Parathyroid adenoma (tissue), 2 donors: ENCODE data around the gene CTPS1.

Experiments used
- H2AFZ ChIP-seq: fragments of 300-600 bp; sonication (generic); one replicate; pipeline ENCODE4 v1.7.0; 2017; ENCODE audit warnings: antibody characterized with exemption, mild to moderate bottlenecking
- H3K27ac ChIP-seq: fragments of 300-600 bp; sonication (generic); one replicate; pipeline ENCODE4 v1.7.0; 2017
- H3K27me3 ChIP-seq: fragments of 300-600 bp; sonication (generic); one replicate; pipeline ENCODE4 v1.7.0; 2017; ENCODE audit warnings: low read length; ENCODE audit not compliant: control insufficient read depth, insufficient read depth
- H3K36me3 ChIP-seq: fragments of 300-600 bp; sonication (generic); one replicate; pipeline ENCODE4 v1.7.0; 2017; ENCODE audit warnings: low read length; ENCODE audit not compliant: control insufficient read depth, insufficient read depth
- H3K4me1 ChIP-seq: fragments of 300-600 bp; sonication (generic); one replicate; pipeline ENCODE4 v1.7.0; 2017; ENCODE audit warnings: control low read depth
- H3K4me2 ChIP-seq: fragments of 300-600 bp; sonication (generic); one replicate; pipeline ENCODE4 v1.7.0; 2017; ENCODE audit warnings: low read length
- H3K4me3 ChIP-seq: fragments of 300-600 bp; sonication (generic); one replicate; pipeline ENCODE4 v1.7.0; 2017; ENCODE audit warnings: low read depth, low read length
- H3K79me2 ChIP-seq: fragments of 300-600 bp; sonication (generic); one replicate; pipeline ENCODE4 v1.7.0; 2017; ENCODE audit warnings: control low read depth
- H3K9ac ChIP-seq: fragments of 300-600 bp; sonication (generic); one replicate; pipeline ENCODE4 v1.7.0; 2017; ENCODE audit warnings: mild to moderate bottlenecking
- H3K9me3 ChIP-seq: fragments of 300-600 bp; sonication (generic); one replicate; pipeline ENCODE4 v1.7.0; 2017; ENCODE audit warnings: low read length; ENCODE audit not compliant: control insufficient read depth
- CTCF ChIP-seq: fragments of 300-600 bp; sonication (generic); IDR thresholded peaks from one replicate; pipeline ENCODE4 v1.7.0; 2017; ENCODE audit warnings: antibody characterized with exemption, mild to moderate bottlenecking
- donor health status: primary hyperparathyroidism.

Gene CTPS1, protein sequence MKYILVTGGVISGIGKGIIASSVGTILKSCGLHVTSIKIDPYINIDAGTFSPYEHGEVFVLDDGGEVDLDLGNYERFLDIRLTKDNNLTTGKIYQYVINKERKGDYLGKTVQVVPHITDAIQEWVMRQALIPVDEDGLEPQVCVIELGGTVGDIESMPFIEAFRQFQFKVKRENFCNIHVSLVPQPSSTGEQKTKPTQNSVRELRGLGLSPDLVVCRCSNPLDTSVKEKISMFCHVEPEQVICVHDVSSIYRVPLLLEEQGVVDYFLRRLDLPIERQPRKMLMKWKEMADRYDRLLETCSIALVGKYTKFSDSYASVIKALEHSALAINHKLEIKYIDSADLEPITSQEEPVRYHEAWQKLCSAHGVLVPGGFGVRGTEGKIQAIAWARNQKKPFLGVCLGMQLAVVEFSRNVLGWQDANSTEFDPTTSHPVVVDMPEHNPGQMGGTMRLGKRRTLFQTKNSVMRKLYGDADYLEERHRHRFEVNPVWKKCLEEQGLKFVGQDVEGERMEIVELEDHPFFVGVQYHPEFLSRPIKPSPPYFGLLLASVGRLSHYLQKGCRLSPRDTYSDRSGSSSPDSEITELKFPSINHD

DNA sequence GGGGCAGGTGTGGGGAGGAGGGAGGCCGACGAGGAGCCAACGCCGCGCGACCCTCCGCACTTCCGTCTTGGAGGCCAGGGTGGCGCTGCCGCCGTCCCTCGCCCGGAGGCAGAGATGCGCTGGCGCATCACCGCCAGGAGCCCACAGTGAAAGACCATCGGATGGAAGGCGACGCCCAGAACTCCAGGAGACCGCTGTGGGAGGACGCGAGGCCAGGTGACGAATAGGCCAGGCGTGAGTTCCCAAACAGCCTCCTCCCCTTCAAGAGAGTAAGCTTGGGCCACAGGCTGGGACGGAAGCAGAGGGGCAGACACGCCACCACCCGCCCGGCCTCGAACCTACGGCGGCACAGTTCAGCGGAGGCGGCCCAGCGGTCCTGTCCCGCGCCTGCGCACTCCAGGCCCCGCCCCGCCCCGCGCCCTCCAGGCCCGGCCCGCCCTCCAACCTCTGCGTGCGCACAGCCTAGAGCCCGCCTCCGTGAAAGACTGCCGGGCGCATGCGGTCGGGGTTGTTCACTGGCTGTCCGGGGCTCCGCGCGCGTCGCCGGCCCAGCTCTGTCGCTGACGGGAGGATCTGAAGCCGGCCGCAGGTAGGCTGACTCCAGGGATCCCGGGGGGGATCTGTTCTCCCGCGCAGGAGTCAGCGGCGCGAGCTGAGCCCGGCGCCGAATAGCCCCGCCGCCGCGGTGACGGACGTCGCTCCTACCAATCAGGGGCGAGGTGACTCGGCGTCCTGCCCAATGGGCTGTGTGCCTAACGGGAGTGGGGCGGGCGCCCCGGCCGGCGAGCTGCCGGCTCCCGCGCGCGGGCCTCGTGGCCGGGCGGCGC lies at the start of gene CTPS1:
TSS of gene CTPS1 (plus strand) at position 456 of the 827 bp plus-strand sequence. CDS start 3,595 bp downstream, outside the sequence.
- H3K4me1 ChIP-seq, result peaks cover 6% of the 10 kb centered on the region
- no peaks in the 10 kb centered on the region for H3K36me3 ChIP-seq
- TF ChIP-seq CTCF, result no peak

DNA sequence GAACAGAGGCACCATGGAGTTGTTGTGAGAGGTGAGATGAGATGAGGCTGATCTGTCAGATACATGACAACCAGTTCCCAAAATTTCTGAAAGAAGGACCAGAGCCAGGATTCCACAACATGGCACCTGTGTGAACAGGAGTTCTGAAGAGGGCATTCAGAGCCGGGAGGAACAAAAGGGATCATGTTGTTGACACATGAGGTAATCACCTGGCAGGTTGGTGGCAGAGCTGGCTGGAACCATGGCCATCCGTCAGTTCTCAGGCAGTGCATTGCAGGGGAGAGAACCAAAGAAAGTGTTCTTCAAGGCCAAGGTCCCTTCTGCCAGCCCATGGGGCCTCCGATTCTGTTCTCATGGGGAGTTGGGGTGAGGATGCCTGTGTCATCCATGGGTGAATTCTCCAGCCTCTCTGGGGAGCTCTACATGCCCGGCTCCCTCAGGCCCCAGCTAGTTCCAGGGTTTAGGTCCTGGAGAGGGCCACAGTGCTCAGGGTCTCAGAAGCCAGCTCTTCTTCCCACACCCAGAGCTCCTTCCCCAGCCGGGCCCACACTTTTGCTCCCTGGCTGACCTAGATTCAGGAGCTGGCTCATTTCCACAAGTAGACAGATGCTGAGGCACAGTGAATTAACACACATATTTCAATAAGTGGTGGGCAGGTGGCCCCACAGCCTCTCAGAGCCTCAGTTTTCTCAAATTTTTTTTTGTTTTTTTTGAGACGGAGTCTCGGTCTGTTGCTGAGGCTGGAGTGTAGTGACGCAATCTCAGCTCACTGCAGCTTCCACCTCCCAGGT lies 49.1 kb upstream of the CTPS1 start:
- Histone ChIP-seq H3K4me1 (no peaks in the 10 kb centered on the region), H3K79me2 (no peaks in the 10 kb centered on the region), H3K27me3 (no peaks in the 10 kb centered on the region), H3K36me3 (no peaks in the 10 kb centered on the region), H2AFZ (no peak overlapping the region), H3K4me2 (no peak overlapping the region), H3K9me3 (no peaks in the 10 kb centered on the region), H3K4me3 (no peak overlapping the region), H3K9ac (no peak overlapping the region), H3K27ac (no peak overlapping the region)
- no peak for TF ChIP-seq CTCF

More for the DNA sequence above, at the start of gene CTPS1:
- Histone ChIP-seq H3K4me3 (peak within 1 kb of the TSS; percentile 80), H3K9me3 (no peaks in the 10 kb centered on the region), H3K4me2 (peak within 1 kb of the TSS; percentile 77), H2AFZ (peak within 1 kb of the TSS; percentile 98), H3K79me2 (no peaks in the 10 kb centered on the region), H3K27me3 (no peaks in the 10 kb centered on the region), H3K27ac (peak within 1 kb of the TSS; percentile 85), H3K9ac (no peak within 1 kb of the TSS)

GRCh38 chr1:40931601-40932000 lies 47.9 kb upstream of the CTPS1 start:
- no peaks in the 10 kb centered on the region for H3K36me3 ChIP-seq
- H3K27me3 ChIP-seq, result no peaks in the 10 kb centered on the region
- H3K4me1 ChIP-seq, result no peaks in the 10 kb centered on the region
- H3K4me2 ChIP-seq, result no peak overlapping the region
- no peak overlapping the region for H2AFZ ChIP-seq
- H3K27ac ChIP-seq, result no peak overlapping the region
- no peaks in the 10 kb centered on the region for H3K79me2 ChIP-seq
- H3K4me3 ChIP-seq, result no peak overlapping the region
- TF ChIP-seq CTCF, result no peak
- H3K9me3 ChIP-seq, result no peaks in the 10 kb centered on the region
- H3K9ac ChIP-seq, result no peak overlapping the region

DNA sequence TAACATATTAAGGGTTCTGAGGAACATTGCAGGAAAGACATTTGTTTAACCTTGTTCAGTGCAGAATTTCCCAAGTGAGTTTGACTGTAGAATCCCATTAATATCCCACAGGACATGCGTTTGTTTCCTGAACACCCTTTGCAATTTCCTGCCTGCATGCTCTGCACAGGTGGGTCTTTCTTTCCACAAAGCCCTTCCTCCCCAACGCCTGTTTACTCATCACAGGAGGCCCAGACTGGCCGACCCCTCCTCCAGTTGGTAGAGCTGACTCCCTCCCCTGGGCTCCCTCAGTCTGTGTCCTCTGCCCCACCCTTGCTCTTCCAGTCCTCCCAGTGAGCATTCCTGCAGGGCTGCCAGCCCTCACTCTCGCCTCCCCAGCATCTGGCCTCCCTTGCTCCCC lies 47.5 kb upstream of the CTPS1 start:
- no peak overlapping the region for H3K4me3 ChIP-seq
- no peak overlapping the region for H3K9ac ChIP-seq
- no peaks in the 10 kb centered on the region for H3K27me3 ChIP-seq
- TF ChIP-seq CTCF, result no peak
- H3K79me2 ChIP-seq, result no peaks in the 10 kb centered on the region
- no peak overlapping the region for H2AFZ ChIP-seq
- no peaks in the 10 kb centered on the region for H3K9me3 ChIP-seq
- H3K4me2 ChIP-seq, result no peak overlapping the region
- no peak overlapping the region for H3K27ac ChIP-seq
- H3K4me1 ChIP-seq, result no peaks in the 10 kb centered on the region
- H3K36me3 ChIP-seq, result no peaks in the 10 kb centered on the region
